GM19238 (cell line): Measurements from ENCODE around the gene STK17B.

Experiments used
- DNase-seq: peaks from one replicate; pipeline ENCODE4 v3.0.0; 2011; ENCODE audit warnings: low spot score; ENCODE audit not compliant: insufficient read length

Gene STK17B

DNA sequence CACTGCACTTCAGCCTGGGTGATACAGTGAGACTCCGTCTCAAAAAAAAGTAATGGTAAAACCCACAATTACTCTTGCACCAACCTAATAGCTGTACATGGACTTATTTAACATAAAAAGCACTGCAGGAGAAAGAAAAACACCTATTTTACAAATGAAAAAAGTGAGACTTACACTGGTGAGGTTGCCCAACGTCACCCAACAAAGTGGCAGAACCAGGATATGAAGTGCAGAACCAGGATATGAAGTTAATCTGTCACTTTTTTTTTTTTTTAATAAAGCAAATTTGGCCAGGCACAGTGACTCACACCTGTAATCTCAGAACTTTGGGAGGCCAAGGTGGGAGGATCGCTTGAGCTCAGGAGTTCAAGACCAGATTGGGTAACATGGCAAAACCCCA lies 13.5 kb upstream of the STK17B start:
- DNase-seq: no peak

DNA sequence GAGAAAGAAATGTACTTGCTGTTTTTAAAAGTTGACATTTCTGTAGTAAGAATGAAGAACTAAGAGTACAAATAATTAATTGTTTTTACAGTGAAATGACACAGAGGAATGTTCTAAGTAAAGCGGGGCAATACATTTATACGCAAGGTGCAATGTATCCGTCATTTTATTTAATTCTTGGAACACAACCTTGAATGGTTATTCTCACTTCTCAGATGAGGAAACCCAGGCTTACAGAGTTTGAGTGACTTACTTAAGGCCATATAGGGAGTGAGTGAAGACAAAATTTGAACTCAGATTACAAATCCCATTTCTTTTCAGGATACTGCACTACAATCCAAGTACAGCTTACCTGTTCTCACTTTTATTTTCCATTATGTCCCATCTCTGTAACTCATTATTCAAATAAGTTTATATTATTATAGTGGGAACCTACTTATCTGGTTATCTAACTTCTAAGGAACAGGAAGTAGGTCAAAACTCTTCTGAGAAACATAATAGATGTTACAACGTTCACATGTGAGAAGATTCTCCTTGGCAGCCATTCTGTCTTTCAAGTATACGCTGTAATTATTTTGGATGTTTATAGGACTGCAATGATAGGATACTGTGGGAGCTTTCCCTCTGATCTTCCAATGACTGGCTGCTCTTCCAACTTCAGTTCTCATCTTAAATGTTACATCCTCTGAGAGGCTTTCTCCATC lies 12.3 kb upstream of the STK17B start:
- DNase-seq: no peak

DNA sequence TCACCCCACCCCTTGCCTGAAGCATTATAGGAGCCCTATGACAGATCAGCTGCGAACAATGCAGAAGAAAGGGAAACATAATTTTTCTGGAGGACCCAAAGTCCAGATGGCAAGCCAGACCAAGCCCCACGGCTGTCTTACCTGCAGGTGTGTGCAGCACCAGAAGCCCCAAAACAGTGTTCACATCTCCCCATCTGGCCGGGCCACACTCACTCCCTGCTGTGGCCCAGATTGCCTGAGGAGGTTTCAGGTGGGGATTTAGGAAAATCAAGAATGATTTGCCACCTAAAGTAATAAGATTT lies 11.7 kb upstream of the STK17B start:
- DNase-seq: no peak

DNA sequence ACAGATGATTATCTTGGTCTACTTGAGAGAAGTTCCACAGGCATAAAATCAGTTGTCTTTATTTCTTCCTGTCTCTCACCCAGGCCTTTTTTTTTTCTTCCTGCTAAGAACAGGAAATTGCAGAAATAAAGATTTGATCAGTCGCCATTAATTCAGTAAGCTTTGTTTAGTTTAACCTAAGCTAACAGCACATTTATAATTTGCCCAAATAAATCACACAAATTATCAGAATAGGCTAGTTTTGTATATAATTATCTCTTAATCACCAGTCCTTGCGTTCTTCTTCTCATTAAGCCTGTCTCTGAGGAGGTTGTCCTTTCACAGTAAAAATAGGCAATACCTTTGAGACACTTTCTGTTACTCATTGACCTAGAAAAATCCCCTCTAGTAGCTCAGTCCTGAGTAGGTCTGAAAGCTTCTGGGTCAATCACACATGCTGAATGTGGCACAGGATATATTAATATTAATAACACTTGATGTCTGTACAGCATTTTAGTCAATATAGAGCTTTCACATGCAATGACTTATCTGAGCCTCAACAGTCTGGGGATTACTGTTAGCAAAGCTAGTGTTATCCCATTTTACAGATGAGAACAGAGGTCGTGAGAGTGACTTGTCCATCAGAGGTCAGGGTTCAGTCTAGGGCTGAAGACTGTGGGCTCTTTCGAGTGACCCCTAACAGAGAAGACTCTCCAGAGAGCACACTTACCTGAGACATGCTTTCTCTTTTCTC lies 11.2 kb upstream of the STK17B start:
- DNase-seq: no peak

DNA sequence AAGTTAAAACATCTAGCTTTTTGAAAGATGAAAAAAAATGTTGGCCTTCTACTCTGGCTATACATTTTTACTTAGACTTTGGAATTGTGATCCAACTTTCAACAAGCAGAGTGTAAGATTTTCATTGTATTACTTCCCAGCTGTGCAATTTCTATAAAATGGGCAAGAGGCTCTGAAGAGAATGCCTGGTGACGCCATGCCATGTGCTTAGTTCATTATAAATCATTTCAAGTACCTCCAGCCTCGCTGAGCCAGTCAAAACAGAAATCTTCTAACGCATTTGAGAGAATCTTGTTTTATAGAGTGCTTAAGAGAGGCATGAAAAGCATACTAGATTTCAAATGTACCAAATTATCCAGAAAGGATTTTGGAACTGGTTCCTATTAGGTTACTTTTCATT lies 10.1 kb upstream of the STK17B start:
- DNase-seq: no peak

DNA sequence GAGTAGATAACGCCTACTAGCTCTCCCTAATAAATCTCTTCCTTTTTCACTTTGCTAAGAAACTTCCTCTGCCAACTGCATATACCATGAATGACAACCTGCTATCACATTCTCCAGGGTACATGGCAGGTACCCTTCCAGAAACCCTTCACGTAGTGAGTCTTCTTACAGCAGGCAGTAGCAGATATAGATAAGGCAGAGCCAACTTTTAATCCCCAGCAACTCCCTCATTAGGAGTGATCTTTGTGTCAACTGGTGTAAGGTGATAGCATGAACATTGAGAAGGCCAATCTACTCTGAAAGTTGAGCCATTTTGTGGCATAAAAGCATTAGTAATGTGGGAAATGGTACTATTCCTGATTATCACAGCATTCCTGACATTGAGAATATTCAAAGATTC lies 5.7 kb upstream of the STK17B start:
- no peak for DNase-seq

DNA sequence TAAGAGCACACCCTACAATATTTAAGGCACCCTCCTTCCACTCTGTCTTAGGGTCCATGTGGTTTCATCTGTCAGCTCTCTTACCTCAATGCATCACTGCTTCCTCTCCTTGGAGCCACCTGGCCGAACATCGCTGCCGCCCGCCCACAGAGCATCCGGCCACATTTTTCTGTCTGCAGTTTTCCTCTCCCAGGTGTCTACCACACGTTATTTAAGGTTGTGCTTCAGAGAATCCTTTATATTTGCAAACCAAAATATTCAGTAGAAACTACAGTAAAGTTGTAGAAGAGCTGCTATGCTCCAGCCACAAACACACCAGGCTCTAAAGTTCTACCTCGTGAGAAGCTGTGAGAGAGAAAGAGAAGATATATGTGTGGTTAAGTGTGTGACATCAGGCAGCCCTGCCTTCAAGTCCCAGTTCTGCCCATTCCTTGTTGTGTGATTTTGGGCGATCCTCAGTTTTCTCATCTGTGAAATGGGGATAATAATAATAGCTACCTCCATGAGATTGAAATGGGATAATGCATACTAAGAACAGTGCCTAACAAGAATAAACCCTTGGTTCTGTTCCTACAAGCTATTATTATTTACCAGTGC lies 4.9 kb upstream of the STK17B start:
- DNase-seq: peak; percentile 40

DNA sequence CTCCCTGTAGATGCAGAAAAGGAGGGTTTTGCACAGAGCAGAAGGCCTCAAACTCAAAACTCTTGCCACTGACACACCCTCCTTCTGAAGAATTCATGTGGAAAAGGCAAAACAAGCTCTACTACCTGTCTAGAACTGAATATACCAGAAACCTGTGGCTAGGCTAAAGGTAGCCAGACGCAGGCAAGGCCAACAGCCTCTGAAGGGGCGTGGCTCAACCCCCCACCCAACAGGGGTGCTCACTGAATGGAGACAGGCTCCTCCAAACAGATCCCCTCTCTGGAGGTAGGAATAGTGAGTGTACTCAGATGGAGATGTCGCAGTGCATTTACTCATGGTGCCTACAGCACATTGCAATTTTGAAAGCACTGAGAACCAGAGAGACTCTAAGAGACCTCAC lies 3.0 kb upstream of the STK17B start:
- DNase-seq: no peak

DNA sequence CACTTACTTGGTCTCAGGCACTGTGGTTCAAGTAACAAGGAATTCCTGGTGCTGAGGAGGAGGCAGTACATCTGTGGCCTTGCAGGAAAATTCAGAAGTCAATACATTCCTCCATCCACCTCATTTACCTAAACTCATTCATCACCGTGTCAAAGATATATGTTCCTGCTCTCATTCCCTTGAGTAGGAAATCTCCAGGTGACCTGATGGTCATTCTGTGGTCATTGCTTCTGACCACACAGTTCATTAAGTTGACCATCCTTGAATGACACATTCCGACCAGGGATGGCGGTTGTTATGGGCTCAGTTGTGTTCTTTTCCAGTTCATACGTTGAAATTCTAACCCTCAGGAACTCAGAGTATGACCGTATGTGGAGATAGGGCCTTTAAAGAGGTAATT lies 2.1 kb upstream of the STK17B start:
- no peak for DNase-seq

DNA sequence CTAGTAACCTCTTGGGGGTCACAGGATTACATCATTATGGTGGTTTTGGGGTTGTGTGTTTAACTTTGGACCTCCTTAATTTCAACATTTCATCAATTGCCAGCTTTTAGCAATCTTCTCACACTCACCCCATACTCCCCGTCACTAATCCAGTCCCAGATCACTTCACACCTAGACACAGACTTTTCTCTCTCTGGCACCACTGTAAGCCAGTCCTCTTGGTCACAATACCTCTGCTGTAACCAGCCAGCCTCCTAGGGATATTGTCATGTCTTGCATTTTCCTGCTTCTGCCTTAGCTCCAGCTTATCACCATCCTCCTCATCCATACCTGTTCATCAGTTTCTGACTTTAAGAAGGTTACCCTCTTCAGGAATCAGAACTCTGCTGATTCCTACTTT lies 1.6 kb upstream of the STK17B start:
- DNase-seq: no peak

DNA sequence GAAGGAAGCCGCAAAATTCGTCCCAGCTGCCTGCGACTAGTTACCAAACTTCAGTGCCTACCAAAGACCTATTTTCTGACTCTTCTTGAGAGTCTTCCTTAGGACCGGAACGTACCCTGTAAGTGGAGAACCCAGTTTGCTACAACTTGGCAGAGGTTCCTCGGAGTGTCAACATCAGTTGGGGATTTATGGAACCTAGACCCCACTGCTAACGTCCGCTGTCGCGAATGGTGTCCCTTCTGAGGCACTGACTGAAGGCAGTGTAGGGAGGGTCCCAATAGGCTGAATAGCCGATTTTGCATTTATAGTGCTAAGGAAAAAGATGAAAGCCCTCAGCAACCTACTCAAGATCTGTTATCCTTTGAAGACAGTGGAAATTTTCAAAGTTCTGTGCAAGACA lies 568 bp upstream of the STK17B start:
- no peak for DNase-seq

DNA sequence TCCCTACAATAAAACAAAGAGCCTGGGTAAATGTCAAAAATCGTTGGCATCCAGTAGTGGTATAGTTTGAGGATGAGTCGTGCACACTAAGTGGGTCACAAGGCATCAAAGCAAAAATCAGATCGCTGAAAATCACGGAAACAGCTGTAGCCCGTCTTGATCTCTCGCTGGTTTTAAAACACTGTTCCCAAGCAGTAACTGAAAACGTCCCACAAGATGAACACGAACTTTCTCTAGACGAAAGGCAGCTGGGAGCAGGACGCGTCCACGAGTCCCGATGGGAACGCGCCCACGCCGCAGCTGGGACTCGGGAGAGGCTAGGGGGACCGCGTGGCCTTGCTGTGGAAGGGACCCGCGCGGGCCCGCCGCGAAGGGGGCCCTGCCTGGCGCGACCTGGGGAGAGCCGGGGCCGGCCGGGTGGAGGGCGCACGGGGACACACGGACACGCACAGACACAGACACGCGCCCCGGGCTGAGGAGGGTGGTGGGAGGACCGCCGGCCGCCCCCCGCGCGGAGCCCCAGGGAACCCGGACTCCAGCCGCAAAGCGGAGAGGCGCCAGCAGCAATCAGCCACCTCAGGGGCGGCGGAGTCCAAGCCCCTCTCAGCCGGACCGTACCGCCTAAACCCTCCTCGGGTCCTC lies 651 bp downstream of the STK17B start:
- no peak for DNase-seq

DNA sequence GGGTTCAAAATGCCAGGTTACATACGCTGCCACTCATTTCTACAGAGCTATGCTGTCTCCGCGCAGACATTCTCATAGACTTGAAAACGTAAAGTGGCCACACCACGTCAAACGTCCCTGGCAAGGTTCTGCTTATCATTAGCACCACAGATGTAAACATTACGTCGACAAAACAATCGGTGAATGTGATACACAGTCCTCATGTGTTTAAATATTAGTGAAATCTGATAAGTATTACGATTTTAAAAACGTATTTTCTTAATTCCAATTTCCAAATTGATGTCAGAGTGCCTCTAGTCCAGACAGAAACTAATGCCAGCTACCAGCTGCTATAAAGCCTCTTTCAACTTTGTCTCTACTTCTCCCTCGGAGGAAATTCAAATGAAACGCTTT lies 1.2 kb downstream of the STK17B start:
- DNase-seq: peak; percentile 10

DNA sequence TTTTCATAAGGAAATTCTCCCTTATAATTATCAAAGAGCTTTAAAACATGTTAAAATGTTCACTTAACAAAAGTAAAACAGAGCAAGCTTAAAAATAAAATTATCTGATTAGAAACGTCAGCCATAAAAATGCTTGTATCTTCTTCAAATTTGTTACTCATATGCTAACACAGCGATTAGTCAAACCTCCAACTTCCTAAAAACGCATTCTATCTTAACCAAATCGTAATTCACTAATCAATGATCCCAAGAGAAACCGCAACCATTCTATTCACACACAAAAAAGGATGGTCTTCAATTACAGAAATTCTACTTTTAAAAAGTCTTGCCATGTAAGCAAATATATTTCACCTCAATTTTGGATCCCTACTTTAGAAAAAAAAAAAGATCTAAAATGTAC lies 1.9 kb downstream of the STK17B start:
- no peak for DNase-seq

DNA sequence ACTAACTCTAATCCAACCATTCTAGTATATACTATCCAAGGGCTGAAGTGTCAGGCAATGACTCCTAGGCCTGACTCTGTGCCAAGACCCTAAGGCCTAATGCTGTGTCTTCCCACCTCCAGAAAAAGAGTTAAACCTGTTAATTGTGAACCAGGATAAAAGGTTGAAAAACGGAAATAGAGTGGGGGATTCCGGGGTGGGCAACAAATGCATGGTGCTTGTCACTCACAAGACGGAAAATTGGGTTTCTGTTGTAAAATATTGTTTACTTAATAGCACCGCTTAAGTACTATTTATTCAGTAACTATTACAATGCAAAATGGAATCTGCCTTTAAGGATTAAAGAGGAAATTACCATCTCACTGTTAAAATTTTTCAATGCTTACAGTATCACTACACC lies 3.2 kb downstream of the STK17B start:
- DNase-seq: no peak

DNA sequence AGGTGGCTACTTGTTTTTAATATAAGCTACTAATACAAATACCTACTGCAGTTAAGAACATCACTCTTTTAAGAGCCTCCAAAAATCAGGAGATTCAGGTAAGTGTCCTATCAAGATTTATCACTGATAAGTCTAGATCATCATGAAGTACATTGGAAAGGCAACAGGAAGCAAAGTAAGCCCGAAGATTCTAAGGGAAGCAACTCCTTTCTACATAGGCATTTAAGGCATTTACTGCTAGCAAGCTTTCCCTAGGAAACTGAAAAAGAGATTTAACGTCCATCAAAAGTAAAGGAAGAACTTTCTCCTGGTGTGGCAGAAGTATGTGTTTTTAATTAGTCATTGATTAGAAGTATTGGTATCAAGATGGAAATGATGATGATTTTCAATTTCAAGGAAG lies 3.7 kb downstream of the STK17B start:
- DNase-seq: no peak

DNA sequence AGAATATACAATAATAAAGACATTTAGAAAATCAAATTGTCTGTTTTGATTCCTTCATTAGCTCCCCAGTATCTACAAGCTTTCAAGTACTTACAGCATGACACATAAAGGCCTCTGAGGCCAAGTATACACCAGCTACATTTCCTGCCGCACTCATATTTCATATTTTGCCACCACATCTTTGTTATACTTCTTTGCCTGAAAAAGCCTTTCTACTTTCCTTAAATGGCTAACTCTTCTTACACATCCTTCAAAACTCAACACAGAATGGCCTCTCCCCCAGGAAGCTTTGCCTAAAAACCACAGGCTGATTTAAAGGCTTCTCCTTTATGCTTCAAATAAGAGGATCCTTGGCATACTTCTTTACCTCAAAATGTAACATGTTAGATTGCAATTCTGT lies 4.5 kb downstream of the STK17B start:
- DNase-seq: no peak

DNA sequence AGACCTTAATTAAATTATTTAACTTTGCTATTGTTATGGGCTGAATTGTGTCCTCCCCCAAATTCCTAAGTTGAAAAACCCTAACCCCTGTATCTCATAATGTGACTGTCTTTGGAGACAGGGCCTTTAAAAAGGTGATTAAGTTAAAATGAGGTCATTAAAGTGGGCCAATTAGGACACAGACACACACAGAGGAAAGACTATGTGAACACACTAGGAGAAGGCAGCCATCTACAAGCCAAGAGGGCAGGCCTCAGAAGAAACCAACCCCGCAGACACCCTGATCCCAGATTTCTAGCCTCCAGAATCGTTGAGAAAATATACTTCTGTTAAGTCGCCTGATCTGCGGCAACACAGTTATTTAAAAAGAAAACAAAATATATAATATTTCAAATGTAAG lies 6.4 kb downstream of the STK17B start:
- no peak for DNase-seq

DNA sequence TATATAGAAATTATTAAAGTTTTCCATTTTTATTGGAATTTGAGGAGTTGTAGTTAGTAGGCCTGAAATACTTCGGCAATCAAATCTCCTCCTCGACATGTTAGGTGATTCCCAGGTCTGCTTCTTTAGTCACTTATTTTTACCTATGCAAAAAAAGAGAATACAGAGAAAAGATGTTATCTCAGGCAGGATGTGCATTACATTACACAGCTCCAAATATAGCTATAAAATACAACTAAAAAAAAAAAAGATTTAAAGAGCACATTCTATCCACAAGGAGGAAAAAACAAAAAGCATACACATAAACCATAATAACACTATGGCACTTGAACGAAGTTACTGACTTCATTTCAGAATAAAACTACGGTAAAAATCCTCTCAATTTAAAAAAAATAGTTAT lies 8.1 kb downstream of the STK17B start:
- DNase-seq: no peak

DNA sequence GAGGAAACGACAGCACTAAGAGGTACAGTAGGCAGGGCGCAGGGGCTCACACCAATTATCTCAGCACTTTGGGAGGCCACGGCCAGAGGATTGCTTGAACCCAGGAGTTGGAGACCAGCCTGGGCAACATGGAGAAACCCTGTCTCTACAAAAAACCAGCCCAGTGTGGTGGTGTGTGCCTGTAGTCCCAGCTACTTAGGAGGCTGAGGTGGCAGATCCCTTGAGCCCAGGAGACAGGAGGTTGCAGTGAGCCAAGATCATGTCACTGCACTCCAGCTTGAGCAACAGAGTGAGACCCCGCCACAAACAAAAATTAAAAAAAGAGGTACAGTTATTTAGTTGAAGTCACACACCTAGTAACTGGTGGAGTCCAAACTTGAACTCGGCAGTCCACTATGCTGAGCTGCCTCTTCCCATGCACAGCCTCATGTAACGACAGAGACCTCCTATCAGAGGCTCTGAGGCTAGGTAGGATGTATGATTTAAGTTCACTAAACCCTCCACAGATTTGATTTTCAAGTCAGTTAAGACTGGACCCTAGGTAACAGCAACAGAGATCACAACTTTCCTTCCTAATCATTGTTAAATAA lies 8.7 kb downstream of the STK17B start:
- DNase-seq: no peak

DNA sequence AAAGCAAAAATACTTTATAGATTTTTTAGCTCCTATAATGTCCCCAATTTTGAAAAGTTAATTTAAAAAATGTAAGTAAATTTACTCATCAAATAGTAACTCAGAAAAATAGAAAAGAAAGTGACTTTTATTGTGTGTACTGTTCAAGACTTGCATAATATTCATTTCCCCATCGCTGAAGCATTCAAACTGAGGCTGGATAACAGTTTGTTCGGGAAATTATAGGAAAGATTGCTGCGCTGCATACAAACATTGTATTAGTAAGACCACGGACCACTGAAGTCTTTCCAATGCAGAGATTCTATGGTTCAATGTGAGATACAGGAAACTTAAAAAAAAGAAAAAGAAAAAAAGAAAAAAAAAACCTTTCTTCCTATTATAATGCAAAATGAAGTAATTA lies 10.4 kb downstream of the STK17B start:
- DNase-seq: no peak

DNA sequence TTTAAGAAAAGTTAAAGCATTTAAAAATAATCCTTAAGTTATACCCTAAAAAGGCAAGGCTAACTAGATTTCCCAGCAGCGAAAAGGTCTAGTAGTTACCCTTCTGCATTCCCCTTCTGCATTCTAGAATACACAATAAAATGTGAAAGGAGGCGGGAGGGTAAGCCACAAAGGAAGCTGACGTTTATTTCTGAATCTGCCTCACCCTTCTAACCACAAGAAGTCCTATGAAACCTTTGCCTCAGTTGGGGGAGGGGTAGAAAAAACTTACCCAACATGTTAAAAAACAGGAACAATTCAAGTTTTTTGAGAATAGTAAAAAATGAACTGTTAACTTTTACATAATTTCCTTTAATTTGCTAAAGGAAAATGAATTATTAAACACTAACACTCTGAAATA lies 11.3 kb downstream of the STK17B start:
- peak; percentile 22 for DNase-seq
